GM23338 (cell line): ENCODE results near the gene TM2D1.

Experiments
- CREB1 ChIP-seq: fragments of 250-450 bp; sonication (Bioruptor Pico); IDR thresholded peaks from 2 replicates; pipeline ENCODE4 v1.5.0; 2020; ENCODE audit warnings: low read depth, mild to moderate bottlenecking, moderate library complexity
- CTCF ChIP-seq, 2 experiments: fragments of 200-600 bp in 1 of 2; sonication (generic) in 1 of 2; conservative IDR thresholded peaks; 2 replicates each; pipeline versions ENCODE4 v1.5.1 to v1.6.1; 2016 to 2017; ENCODE audit warnings: antibody characterized with exemption in 2 of 2, low read depth in 2 of 2, mild to moderate bottlenecking in 2 of 2, moderate library complexity in 1 of 2
- ETS1 ChIP-seq: IDR thresholded peaks from 2 replicates; pipeline ENCODE4 v1.6.1; 2016; ENCODE audit warnings: antibody characterized with exemption
- EZH2 ChIP-seq: fragments of 200-600 bp; sonication (generic); IDR thresholded peaks from one replicate; pipeline ENCODE4 v1.8.0; 2017; ENCODE audit warnings: antibody characterized with exemption, mild to moderate bottlenecking, low read depth; ENCODE audit not compliant: unreplicated experiment
- EZH2phosphoT487 ChIP-seq: fragments of 200-600 bp; sonication (generic); IDR thresholded peaks from one replicate; pipeline ENCODE4 v1.8.1; 2018; ENCODE audit warnings: antibody characterized with exemption; ENCODE audit not compliant: unreplicated experiment
- JUNB ChIP-seq: IDR thresholded peaks from one replicate; pipeline ENCODE4 v1.6.1; 2016; ENCODE audit warnings: antibody characterized with exemption; ENCODE audit not compliant: unreplicated experiment
- NANOG ChIP-seq: IDR thresholded peaks from 2 replicates; pipeline ENCODE4 v1.6.1; 2016; ENCODE audit warnings: antibody characterized with exemption, borderline replicate concordance
- POLR2AphosphoS5 ChIP-seq: IDR thresholded peaks from 2 replicates; pipeline ENCODE4 v1.6.1; 2016; ENCODE audit warnings: antibody characterized with exemption, low read depth
- REST ChIP-seq: IDR thresholded peaks from one replicate; pipeline ENCODE4 v1.6.1; 2018; ENCODE audit warnings: antibody characterized with exemption; ENCODE audit not compliant: unreplicated experiment
- STAT1 ChIP-seq: IDR thresholded peaks from one replicate; pipeline ENCODE4 v1.6.1; 2016; ENCODE audit warnings: antibody characterized with exemption; ENCODE audit not compliant: unreplicated experiment
- ZNF114 ChIP-seq: fragments of 250-450 bp; sonication (Bioruptor Pico); IDR thresholded peaks from 2 replicates; pipeline ENCODE4 v1.5.0; 2020; ENCODE audit warnings: mild to moderate bottlenecking, moderate library complexity
- ZNF331 ChIP-seq: fragments of 250-450 bp; sonication (Bioruptor Pico); IDR thresholded peaks from 2 replicates; pipeline ENCODE4 v1.5.0; 2020; ENCODE audit warnings: low read depth, mild to moderate bottlenecking, moderate library complexity
- ZNF462 ChIP-seq: fragments of 250-450 bp; sonication (Bioruptor Pico); IDR thresholded peaks from 2 replicates; pipeline ENCODE4 v1.5.0; 2020; ENCODE audit warnings: mild to moderate bottlenecking, moderate library complexity

- TF ChIP-seq CTCF (conservative IDR thresholded peaks at IDR 0.05; ENCODE audit: low read depth in 2 of 2) (no peak), JUNB (no peak), EZH2 (no peak), ETS1 (no peak), EZH2phosphoT487 (no peak), POLR2AphosphoS5 (no peak), CREB1 (no peak), STAT1 (no peak), REST (no peak), ZNF462 (CRISPR knock-in tag) (no peak), ZNF331 (CRISPR knock-in tag) (no peak), ZNF114 (CRISPR knock-in tag) (no peak), NANOG (no peak)
Measured at GRCh38 chr1:61638296-61638695, 86.6 kb downstream of the TM2D1 start.
